HG03354 (cell line): ENCODE measurements around the gene THSD4.

Experiments used
- ATAC-seq: cut with Tn5 transposase; IDR thresholded peaks from one replicate; pipeline ENCODE4 v1.9.1; 2021; ENCODE audit warnings: mild to moderate bottlenecking; ENCODE audit not compliant: unreplicated experiment, poor library complexity, severe bottlenecking

Gene THSD4

GRCh38 chr15:71810256-71811035 lies 695.2 kb downstream of the THSD4 start, which contains the start of gene NR2E3:
Gene NR2E3 (plus strand): TSS chr15:71810554. CDS start chr15:71810744, 190 bp downstream.
- ATAC-seq = no peak

DNA sequence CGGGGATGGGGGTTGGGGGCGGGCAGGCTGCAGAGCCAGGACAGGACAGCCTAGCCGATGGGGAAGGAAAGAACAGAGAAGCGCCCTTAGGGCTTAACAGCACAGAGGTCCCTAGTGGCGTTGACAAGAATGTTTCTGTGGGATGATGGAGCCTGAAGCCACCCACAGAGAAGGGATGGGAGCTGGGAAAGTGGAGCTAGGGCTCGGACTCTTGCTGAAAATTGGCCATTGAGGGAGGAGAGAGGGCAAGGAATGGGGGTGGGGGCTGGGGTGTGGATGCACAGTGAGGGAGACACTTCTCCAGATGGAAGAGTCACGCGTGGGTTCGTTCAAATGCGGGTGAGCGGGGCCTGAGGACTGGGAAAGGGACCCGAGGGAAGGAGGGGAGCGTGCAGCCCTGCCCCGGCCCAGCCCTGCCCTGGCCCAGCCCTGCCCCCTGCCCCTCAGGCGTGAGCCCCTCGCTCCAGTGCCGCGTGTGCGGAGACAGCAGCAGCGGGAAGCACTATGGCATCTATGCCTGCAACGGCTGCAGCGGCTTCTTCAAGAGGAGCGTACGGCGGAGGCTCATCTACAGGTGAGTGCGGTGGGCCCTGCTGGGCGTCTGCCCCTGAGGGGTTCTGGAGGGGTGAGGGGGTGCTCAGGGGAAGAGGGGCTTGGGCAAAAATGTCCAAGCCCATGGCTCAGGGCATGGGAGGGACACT lies 695.9 kb downstream of the THSD4 start:
- ATAC-seq = no peak

DNA sequence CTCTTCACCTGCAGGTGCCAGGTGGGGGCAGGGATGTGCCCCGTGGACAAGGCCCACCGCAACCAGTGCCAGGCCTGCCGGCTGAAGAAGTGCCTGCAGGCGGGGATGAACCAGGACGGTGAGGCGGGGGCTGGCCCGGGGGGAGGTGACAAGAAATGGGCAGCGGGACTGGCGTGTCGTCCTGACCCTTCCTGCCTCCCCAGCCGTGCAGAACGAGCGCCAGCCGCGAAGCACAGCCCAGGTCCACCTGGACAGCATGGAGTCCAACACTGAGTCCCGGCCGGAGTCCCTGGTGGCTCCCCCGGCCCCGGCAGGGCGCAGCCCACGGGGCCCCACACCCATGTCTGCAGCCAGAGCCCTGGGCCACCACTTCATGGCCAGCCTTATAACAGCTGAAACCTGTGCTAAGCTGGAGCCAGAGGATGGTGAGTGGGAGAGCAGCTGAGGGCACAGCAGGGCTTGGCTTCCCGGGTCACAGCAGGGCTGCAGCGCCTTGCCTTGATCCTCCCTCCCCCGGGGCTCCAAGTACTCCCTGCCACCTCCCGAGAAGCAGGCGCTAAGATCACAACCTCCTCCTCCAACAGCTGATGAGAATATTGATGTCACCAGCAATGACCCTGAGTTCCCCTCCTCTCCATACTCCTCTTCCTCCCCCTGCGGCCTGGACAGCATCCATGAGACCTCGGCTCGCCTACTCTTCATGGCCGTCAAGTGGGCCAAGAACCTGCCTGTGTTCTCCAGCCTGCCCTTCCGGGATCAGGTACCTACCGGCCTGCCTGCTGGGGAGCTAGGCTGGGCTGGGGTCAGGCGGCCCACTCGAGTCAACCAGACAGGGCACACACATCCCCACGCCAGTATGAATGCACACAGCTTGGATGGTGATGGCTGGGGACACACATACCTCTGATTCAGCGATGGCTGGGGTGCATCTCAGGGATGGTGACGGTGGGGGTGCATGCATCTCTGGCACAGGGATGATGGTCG lies 696.8 kb downstream of the THSD4 start:
- ATAC-seq = no peak

DNA sequence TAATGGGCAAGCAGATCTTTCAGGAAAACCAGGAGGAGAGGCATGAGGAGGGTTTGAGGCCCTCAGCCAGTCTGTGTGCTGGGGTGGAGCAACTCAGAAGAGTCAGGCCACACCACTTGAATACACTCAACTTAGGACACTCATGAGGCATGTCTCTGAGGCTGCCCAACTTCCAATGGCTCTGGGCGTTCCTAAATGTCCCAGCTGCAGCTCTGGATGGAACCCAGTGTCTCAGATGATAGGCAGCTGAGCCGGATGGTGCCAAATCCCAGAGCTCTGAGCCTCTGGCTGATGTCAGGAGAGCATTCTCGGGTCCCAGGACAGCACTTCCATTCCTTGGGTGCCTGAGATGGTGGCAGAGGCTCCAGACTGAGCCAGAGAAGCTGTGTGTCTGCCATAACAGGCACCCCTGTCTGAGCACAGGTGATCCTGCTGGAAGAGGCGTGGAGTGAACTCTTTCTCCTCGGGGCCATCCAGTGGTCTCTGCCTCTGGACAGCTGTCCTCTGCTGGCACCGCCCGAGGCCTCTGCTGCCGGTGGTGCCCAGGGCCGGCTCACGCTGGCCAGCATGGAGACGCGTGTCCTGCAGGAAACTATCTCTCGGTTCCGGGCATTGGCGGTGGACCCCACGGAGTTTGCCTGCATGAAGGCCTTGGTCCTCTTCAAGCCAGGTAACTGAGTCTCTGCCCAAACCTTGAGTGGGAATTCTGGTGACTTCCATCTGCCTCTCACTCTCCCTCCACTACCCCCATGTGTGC lies 697.9 kb downstream of the THSD4 start:
- no peak for ATAC-seq

DNA sequence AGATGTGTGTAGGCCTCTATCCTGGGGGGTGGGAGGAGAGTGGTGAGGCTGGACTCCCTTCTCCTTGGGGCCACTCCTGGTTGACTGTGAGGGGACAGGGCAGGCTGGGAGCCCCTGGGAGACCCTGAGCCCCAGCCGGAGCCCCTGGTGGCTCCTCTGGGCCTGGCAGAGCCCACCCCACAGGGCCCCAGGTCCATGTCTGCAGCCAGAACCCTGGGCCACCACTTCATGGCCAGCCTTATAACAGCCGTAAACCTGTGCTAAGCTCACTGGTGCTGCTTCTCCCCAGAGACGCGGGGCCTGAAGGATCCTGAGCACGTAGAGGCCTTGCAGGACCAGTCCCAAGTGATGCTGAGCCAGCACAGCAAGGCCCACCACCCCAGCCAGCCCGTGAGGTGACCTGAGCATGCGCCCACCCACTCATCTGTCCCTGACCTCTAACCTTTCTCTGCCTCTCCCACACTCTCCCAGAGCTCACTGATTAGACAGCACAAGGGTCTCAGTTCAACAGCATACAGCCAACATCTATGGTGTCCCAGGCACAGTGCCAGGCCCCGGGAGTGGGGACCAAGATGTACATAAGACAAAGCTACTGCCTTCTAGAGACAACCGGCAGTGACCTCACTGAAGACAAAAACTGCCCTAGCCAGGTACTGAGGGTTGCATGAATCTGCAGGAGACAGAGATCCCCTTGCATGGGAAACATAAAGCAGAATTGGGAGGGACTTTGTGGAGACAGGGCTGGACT lies 698.6 kb downstream of the THSD4 start:
- ATAC-seq = no peak

GRCh38 chr15:71815301-71815700 lies 700.0 kb downstream of the THSD4 start:
- ATAC-seq = no peak

DNA sequence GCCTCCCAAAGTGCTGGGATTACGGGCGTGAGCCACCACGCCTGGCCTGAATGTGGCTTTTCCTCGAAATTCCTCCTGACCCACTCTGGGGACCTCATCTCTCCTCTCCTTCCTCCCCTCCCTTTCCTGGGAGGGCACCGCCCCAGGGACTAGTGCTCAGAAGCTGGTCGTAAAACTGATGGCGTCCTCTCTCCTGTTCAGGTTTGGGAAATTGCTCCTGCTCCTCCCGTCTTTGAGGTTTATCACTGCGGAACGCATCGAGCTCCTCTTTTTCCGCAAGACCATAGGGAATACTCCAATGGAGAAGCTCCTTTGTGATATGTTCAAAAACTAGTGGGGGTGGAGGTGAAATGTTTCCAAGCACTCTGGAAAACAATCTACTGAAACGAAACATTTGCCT lies 702.1 kb downstream of the THSD4 start:
- ATAC-seq = no peak

GRCh38 chr15:71820127-71820526 lies 704.9 kb downstream of the THSD4 start:
- no peak for ATAC-seq

DNA sequence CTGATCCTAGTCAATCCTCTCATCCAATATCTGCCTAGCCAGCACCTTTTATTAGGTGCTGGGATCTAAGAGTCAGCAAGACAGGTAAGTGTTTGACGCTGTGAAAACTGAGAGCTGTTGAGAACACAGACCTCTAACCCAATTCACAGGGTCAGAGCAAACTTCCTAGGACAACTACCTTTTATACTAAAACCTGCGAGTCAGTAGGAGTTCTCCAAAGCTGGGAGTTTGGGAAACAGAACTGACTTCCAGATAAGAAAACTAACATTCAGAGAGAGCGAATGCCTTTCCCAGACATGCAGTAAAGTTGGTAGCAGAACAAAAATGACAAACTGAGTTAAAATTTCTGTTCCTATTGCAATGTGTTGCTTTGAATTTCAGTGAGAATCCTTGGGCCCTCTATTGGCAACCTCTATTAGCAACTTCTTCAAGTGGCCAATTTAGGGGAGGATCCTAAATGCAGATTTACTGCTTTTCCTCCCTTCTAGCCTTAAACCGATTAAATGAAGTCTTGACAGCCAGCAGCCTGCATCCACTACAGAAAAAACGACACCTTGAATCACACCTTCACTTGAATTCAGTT lies 706.4 kb downstream of the THSD4 start:
- ATAC-seq = no peak

- ATAC-seq = no peak
Observed at GRCh38 chr15:71822890-71823630, 707.8 kb downstream of the THSD4 start.

- ATAC-seq = no peak
Observed at GRCh38 chr15:71823801-71824200, 708.5 kb downstream of the THSD4 start.

DNA sequence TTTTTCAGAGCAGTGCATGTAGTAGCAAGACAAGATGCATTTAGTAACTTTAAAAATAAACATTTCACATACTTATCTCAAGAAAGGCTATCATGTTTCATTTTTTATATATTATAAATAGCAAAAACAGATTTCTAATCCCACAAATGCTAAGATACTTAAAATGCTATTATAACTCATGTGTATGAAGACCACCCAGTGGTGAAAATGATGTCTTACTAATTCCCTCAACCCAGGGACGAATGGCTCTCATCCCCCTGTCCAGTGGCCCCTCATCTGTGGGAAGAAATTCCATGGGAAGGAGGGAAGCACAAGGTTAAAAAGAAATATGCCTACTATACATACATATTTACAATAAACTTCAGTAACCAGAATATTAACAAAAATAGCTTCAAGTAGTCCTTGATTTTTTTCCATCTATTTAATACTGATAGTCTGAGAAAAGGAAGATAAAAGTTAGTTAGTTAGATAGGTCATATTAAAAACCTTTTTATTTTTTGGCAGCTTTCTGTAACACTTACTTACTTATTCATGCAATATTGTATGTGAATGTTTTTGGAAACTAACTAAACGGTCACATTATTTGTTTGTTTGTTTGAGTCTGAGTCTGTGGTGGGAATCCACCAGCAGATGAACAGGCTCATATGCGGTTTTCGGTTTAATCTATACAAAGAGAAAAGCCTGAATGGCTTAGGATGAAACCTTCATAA lies 709.9 kb downstream of the THSD4 start:
- ATAC-seq = no peak

GRCh38 chr15:71826196-71826595 lies 710.9 kb downstream of the THSD4 start:
- no peak for ATAC-seq

DNA sequence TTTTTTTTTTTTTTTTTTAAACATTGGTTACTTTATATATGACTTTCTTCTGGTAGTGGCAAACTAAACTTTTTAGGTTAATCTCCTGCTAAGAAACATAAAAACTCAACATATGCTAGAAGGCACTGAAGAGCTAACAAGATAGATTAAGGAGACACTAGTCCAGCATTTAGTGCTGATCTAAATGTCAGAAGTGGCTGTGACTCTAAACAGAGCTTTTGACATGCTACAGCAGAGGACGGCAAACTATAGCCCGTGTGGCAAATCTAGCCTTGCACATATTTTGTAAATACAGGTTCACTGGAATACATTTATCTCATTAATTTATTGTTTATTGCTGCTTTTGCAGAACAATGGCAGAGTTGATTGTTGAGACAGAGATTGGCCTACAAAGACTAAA lies 715.7 kb downstream of the THSD4 start:
- no peak for ATAC-seq
